A673 (cell line): ENCODE measurements around the gene GRB14. TPM values are rescaled to one million over a fixed set of nuclear protein-coding genes. Genes with fewer than 3 reads are reported as not detected.
"Not testable (repeated sequence)": the region's sequence is repeated elsewhere in the genome, so short reads cannot be mapped to it uniquely, and the experiment has no call there.

Experiments used
- BruUV-seq: library from RNA; stranded (reverse); fragments of 400-500 nt; replicated peaks from 2 replicates; lab custom pipeline; 2021; lab: Mats Ljungman, UMichigan
- CTCF ChIA-PET: fragments of 300-600 bp; sonication (Branson Sonifier 250); formaldehyde crosslinking; loops from one replicate; lab custom pipeline; 2022; ENCODE audit warnings: antibody characterized with exemption; lab: Charles Lee
- POLR2A ChIA-PET: fragments of 300-600 bp; sonication (Branson Sonifier 250); formaldehyde crosslinking; loops from one replicate; lab custom pipeline; 2022; ENCODE audit warnings: antibody characterized with exemption; ENCODE audit not compliant: low non-redundant PET; lab: Charles Lee
- DNase-seq: peaks from one replicate; pipeline ENCODE4 v3.0.0-alpha.2; 2015; ENCODE audit warnings: low spot score
- H3K27ac ChIP-seq: fragments of 200-600 bp; sonication (generic); 2 replicates; pipeline ENCODE4 v1.5.1; 2016; ENCODE audit warnings: mixed run types, low read depth, mild to moderate bottlenecking, mixed read lengths, antibody characterized with exemption, low read length; ENCODE audit not compliant: poor library complexity, severe bottlenecking
- H3K27me3 ChIP-seq: fragments of 200-600 bp; sonication (generic); replicated peaks from 2 replicates; pipeline ENCODE4 v1.6.1; 2017; ENCODE audit warnings: mixed run types, low read depth, mild to moderate bottlenecking, mixed read lengths, antibody characterized with exemption, low read length; ENCODE audit not compliant: insufficient read depth, poor library complexity
- H3K36me3 ChIP-seq: fragments of 200-600 bp; sonication (generic); 2 replicates; pipeline ENCODE4 v1.6.1; 2016; ENCODE audit warnings: mixed run types, mild to moderate bottlenecking, mixed read lengths, antibody characterized with exemption, low read length; ENCODE audit not compliant: insufficient read depth, poor library complexity, severe bottlenecking
- H3K4me1 ChIP-seq: fragments of 200-600 bp; sonication (generic); 2 replicates; pipeline ENCODE4 v1.6.1; 2017; ENCODE audit warnings: mixed run types, mild to moderate bottlenecking, mixed read lengths, antibody characterized with exemption, low read length; ENCODE audit not compliant: insufficient read depth, poor library complexity, severe bottlenecking
- H3K4me3 ChIP-seq: fragments of 200-600 bp; sonication (generic); 2 replicates; pipeline ENCODE4 v1.5.1; 2016; ENCODE audit warnings: low read depth, mixed run types, mild to moderate bottlenecking, mixed read lengths, low read length; ENCODE audit not compliant: poor library complexity, severe bottlenecking
- H3K9me3 ChIP-seq: fragments of 200-600 bp; sonication (generic); 2 replicates; pipeline ENCODE4 v1.6.1; 2016; ENCODE audit warnings: mixed run types, low read depth, mild to moderate bottlenecking, mixed read lengths, antibody characterized with exemption, low read length; ENCODE audit not compliant: poor library complexity, severe bottlenecking
- EZH2 ChIP-seq: fragments of 200-600 bp; sonication (generic); IDR thresholded peaks from 2 replicates; pipeline ENCODE4 v1.6.1; 2017; ENCODE audit warnings: borderline replicate concordance, low read depth, mild to moderate bottlenecking, mixed read lengths, antibody characterized with exemption, low read length; ENCODE audit not compliant: poor library complexity, severe bottlenecking
- intact Hi-C: fragments of 100-400 bp; cut with micrococcal nuclease; formaldehyde crosslinking; loops from one replicate; pipeline ENCODE4 v1.10.0; 2022; ENCODE audit not compliant: unreplicated experiment
- total RNA-seq: library from RNA; stranded (reverse); gene quantifications from 2 replicates; pipeline ENCODE4 v1.2.3, GENCODE V29; 2021
- TF ChIP-seq, protein P1 (sequence below): fragments of 300-800, 200-600 bp; sonication (generic); conservative IDR thresholded peaks from 2 replicates; pipeline ENCODE4 v1.5.1; 2017; ENCODE audit warnings: low read depth, mild to moderate bottlenecking, antibody characterized with exemption, low read length, moderate library complexity, mixed read lengths

The GRB14 gene
- total RNA-seq, 1 experiment from 2014 or later = 0.73 TPM

DNA sequence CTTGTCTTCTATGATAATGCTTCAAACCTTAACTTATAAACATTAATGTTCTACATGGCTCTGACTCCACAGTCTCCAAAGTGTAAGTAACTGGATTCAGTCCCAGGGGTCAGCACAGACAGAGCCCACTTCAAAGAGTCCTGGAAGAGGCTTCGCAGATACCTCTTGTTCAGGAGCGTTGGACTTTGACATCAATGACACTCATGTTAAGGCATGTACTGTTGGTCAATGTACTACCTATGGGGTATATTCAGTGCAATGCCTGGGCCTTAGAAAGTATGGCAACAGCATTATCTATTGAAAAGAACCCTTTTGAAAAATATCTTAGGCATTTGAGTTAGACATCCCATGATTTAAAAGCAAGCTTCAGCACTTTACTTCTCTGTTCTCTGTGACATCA lies 143.1 kb downstream of the GRB14 start:
- H3K4me3 ChIP-seq = no peak overlapping the region
- TF ChIP-seq, protein P1, sequence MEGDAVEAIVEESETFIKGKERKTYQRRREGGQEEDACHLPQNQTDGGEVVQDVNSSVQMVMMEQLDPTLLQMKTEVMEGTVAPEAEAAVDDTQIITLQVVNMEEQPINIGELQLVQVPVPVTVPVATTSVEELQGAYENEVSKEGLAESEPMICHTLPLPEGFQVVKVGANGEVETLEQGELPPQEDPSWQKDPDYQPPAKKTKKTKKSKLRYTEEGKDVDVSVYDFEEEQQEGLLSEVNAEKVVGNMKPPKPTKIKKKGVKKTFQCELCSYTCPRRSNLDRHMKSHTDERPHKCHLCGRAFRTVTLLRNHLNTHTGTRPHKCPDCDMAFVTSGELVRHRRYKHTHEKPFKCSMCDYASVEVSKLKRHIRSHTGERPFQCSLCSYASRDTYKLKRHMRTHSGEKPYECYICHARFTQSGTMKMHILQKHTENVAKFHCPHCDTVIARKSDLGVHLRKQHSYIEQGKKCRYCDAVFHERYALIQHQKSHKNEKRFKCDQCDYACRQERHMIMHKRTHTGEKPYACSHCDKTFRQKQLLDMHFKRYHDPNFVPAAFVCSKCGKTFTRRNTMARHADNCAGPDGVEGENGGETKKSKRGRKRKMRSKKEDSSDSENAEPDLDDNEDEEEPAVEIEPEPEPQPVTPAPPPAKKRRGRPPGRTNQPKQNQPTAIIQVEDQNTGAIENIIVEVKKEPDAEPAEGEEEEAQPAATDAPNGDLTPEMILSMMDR = no peak
- no peak for TF ChIP-seq EZH2
- CTCF ChIA-PET = no interaction called here
- no peak for DNase-seq
- H3K27me3 ChIP-seq = peaks cover 33% of the 10 kb centered on the region
- H3K9me3 ChIP-seq = no peaks in the 10 kb centered on the region
- intact Hi-C loops = loop anchor here (5.0 kb wide), 1 partner anchor 1301 kb away; no protein-coding TSS in a partner anchor
- BruUV-seq = no TSS peak
- H3K36me3 ChIP-seq = no peaks in the 10 kb centered on the region
- H3K4me1 ChIP-seq = no peaks in the 10 kb centered on the region
- POLR2A ChIA-PET = no interaction called here
- H3K27ac ChIP-seq = no peak overlapping the region

DNA sequence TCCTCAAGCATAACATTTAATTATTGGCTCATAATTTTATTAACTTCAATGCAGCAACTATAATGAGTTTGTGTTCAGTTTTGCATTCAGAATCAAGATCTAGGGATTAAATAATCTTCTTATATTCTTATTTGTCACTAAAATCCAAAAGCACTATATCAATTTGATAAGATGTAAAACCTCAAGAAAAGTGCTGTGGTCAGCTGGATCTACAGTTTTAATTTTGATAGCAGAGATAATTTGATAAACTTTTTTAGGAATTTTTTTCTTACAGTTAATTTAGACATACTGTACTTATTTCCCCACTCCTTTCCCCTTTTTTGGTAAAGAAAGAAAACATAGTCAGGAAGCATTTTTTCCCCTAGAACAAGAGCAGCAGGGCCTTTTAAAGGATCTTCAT lies 146.4 kb downstream of the GRB14 start:
- intact Hi-C loops = loop anchor here (5.0 kb wide), 1 partner anchor 1298 kb away; no protein-coding TSS in a partner anchor
- CTCF ChIA-PET = no interaction called here
- TF ChIP-seq, protein P1 = no peak
- no peak for TF ChIP-seq EZH2

DNA sequence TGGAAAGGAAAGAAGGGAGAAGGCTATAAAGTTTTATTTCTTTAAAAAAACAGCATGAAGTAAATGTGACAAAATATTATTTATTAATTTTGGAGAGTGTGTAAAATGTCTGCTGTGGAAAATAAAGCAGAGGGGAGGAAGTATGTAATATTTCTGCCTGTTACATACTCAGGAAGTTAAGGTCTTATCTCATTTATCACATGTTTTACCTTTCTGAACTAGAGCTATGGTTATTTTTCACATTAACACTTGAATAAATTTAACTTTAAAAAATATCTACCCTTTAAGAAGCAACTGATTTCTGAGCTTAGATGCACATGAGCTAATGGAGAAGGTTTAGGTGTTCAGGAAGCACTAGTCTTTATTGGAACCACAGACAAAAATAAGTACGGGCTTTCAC lies 148.3 kb downstream of the GRB14 start:
- CTCF ChIA-PET = no interaction called here

More for the DNA sequence above, 146.4 kb downstream of the GRB14 start:
- no TSS peak for BruUV-seq
- no peaks in the 10 kb centered on the region for H3K9me3 ChIP-seq
- no peaks in the 10 kb centered on the region for H3K4me1 ChIP-seq
- no peak for DNase-seq
- POLR2A ChIA-PET = no interaction called here
- no peaks in the 10 kb centered on the region for H3K36me3 ChIP-seq
- no peak overlapping the region for H3K4me3 ChIP-seq
- no peak overlapping the region for H3K27ac ChIP-seq
- H3K27me3 ChIP-seq = peaks cover 30% of the 10 kb centered on the region

DNA sequence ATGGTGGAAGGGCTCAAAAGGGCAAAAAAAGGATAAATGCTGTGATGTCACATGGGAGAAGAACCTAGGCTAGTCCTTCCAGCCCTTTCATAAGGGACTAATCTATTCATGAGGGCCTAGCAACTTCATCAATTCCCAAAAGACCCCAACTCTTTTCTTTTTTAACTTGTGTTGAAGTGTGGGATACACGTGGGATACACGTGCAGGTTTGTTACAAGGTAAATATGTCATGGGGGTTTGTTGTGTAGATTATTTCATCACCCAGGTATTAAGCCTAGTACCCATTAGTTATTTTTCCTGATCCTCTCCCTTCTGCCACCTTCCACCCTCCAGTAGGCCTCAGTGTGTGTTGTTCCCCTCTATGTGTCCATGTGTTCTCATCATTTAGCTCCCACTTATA lies 156.2 kb downstream of the GRB14 start:
- H3K27me3 ChIP-seq, CTCF ChIA-PET, H3K9me3 ChIP-seq, intact Hi-C loops, H3K36me3 ChIP-seq, DNase-seq, H3K27ac ChIP-seq, BruUV-seq, H3K4me1 ChIP-seq, H3K4me3 ChIP-seq, POLR2A ChIA-PET: not testable (repeated sequence)

More for the DNA sequence above, 148.3 kb downstream of the GRB14 start:
- H3K36me3 ChIP-seq = no peaks in the 10 kb centered on the region
- H3K9me3 ChIP-seq = no peaks in the 10 kb centered on the region
- H3K27me3 ChIP-seq = peaks cover 30% of the 10 kb centered on the region
- H3K27ac ChIP-seq = no peak overlapping the region
- intact Hi-C loops = no loop called here
- no peak overlapping the region for H3K4me3 ChIP-seq
- no TSS peak for BruUV-seq
- H3K4me1 ChIP-seq = no peaks in the 10 kb centered on the region
- POLR2A ChIA-PET = no interaction called here
- TF ChIP-seq, protein P1 = no peak
- no peak for TF ChIP-seq EZH2
- DNase-seq = no peak
